ENCODE data around the gene LEUTX.

The LEUTX gene

DNA sequence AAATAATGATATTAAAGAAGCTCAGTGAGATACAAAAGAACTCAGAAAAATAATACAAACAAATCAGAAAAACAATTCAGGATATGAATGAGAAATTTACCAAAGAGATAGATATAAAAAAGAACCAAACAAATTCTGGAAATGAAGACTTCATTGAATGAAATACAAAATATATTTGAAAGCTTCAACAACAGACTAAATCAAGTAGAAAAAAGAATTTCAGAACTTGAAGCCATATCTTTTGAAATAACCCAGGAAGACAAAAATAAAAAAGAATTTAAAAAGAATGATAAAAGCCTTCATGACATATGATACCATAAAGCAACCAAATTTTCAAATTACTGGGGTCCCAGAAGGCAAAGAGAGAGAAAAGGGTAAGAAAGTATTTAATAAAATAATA lies 9.6 kb downstream of the LEUTX start:
- peaks cover 0 to 6% of the 10 kb centered on the region in 2 donors for H3K27me3 ChIP-seq
- no peak overlapping the region for H3K27ac ChIP-seq
- no peak for DNase-seq
- TF ChIP-seq, protein P1, sequence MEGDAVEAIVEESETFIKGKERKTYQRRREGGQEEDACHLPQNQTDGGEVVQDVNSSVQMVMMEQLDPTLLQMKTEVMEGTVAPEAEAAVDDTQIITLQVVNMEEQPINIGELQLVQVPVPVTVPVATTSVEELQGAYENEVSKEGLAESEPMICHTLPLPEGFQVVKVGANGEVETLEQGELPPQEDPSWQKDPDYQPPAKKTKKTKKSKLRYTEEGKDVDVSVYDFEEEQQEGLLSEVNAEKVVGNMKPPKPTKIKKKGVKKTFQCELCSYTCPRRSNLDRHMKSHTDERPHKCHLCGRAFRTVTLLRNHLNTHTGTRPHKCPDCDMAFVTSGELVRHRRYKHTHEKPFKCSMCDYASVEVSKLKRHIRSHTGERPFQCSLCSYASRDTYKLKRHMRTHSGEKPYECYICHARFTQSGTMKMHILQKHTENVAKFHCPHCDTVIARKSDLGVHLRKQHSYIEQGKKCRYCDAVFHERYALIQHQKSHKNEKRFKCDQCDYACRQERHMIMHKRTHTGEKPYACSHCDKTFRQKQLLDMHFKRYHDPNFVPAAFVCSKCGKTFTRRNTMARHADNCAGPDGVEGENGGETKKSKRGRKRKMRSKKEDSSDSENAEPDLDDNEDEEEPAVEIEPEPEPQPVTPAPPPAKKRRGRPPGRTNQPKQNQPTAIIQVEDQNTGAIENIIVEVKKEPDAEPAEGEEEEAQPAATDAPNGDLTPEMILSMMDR (IDR thresholded peaks at IDR 0.05), result no peak
- H3K4me1 ChIP-seq, result no peaks in the 10 kb centered on the region
- H3K4me3 ChIP-seq, result no peak overlapping the region
- peaks cover 0 to 10% (median 4%) of the 10 kb centered on the region in 3 donors for H3K9me3 ChIP-seq
- no peaks in the 10 kb centered on the region for H3K36me3 ChIP-seq
- intact Hi-C loops (cut with DNase I; ENCODE audit: low total_unique reads), result no loop called here

DNA sequence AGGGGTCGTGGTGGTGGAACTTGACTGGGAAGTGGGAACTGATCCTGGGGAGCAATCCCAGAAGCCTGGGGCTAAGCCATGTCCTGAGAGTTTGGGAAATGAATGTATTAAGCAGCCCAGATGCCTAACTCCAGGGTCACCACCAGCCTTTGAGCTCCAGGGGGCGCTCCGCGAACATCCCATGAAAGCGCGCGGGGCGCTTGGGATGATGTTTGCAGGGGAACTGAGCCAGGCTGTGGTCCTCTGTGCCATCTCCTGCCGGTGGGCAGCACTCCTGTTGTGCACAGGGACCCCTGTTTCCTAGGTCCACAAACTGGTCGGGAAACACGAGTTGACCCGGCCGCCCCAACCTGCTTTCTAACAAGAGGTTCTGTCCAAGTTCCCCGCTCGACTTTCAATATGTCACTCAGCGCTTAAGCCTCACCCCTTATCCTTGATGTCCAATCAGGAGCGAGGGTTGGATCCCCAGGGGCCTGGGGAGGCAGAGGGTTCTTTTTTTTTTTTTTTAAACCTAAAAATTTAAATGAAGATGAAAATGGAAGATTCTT lies 14.4 kb downstream of the LEUTX start:
- Histone ChIP-seq H3K9me3 (peaks cover 0 to 6% (median 0%) of the 10 kb centered on the region in 3 donors), H3K27me3 (peaks cover 0 to 2% of the 10 kb centered on the region in 2 donors), H3K4me1 (no peaks in the 10 kb centered on the region), H3K36me3 (no peaks in the 10 kb centered on the region), H3K4me3 (peak overlapping the region; percentile 44 to 45), H3K27ac (no peak overlapping the region)
- TF ChIP-seq, protein P1 (IDR thresholded peaks at IDR 0.05), result peak; percentile 84 to 85
- DNase-seq, result peak; percentile 79 to 82
- intact Hi-C loops (cut with DNase I; ENCODE audit: low total_unique reads), result loop anchor here (5.0 to 10.0 kb wide), 3 partner anchors 49 to 429 kb away; partner anchors contain the start of gene PSMC4

DNA sequence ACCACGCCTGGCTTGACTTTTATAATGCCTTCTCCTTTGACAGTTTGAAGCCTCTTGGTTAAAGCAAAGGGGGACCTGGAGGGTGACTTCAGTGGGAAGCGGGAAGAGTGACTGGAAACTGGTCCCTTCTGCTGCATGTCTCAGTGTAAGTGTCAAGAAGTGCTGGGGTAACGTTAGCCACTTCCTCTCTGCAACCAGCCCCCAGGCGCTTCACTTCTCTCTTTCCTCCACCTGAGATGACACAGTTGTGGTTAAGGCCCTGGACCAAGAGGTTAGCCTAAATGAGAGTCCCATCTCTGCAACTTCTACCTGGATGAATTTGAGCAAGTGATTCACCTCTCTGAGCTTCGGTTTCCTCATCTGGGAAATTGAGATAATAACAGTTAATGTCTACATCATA lies 16.3 kb downstream of the LEUTX start:
- Histone ChIP-seq H3K27me3 (peaks cover 0 to 2% of the 10 kb centered on the region in 2 donors), H3K27ac (no peak overlapping the region), H3K4me1 (no peaks in the 10 kb centered on the region), H3K4me3 (no peak overlapping the region), H3K36me3 (no peaks in the 10 kb centered on the region), H3K9me3 (no peaks in the 10 kb centered on the region)
- intact Hi-C loops (cut with DNase I; ENCODE audit: low total_unique reads), result loop anchor here (10.0 kb wide), 1 partner anchor 180 kb away; the partner anchor contains the start of gene PSMC4
- TF ChIP-seq, protein P1 (IDR thresholded peaks at IDR 0.05), result no peak
- no peak for DNase-seq

GRCh38 chr19:39796000-39796498 lies 17.4 kb downstream of the LEUTX start:
- Histone ChIP-seq H3K4me3 (no peak overlapping the region), H3K9me3 (no peaks in the 10 kb centered on the region), H3K27ac (no peak overlapping the region), H3K4me1 (no peaks in the 10 kb centered on the region), H3K36me3 (no peaks in the 10 kb centered on the region), H3K27me3 (peaks cover 0 to 2% of the 10 kb centered on the region in 2 donors)
- intact Hi-C loops (cut with DNase I; ENCODE audit: low total_unique reads), result loop anchor here (10.0 kb wide), 1 partner anchor 179 kb away; the partner anchor contains the start of gene PSMC4
- no peak for DNase-seq
- TF ChIP-seq, protein P1 (IDR thresholded peaks at IDR 0.05), result no peak

- no peaks in the 10 kb centered on the region for H3K4me1 ChIP-seq
- peaks cover 0 to 4% of the 10 kb centered on the region in 2 donors for H3K27me3 ChIP-seq
- no peaks in the 10 kb centered on the region for H3K36me3 ChIP-seq
- no peak overlapping the region for H3K4me3 ChIP-seq
- no peak overlapping the region for H3K27ac ChIP-seq
- no peaks in the 10 kb centered on the region for H3K9me3 ChIP-seq
- no peak for DNase-seq
- intact Hi-C loops (cut with DNase I; ENCODE audit: low total_unique reads), result loop anchor here (10.0 kb wide), 1 partner anchor 178 kb away; the partner anchor contains the start of gene PSMC4
- TF ChIP-seq, protein P1 (IDR thresholded peaks at IDR 0.05), result no peak
Measured at GRCh38 chr19:39797083-39797482, 18.4 kb downstream of the LEUTX start.

Measured in tibial artery (tissue), 4 donors.